ENCODE measurements around the gene DOCK10.

DOCK10 gene

DNA sequence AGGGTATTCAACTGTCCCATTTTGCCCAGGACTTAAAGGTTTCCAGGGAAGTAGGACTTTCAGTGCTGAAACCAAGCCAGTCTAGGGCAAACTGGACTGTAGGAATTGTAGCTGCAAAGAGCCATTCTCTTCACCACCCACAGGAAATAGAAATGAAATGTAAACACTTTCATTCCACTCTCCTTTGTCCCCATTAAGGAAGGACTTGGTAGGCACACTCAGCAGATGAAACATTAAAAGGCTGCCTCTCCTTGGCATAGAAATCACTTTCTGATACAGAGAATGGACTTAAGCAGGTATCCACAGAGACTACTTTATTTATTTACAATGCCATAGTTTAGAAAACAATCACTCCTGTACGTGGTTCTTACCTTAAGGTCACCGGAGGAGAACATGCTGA, 223.2 kb downstream of the DOCK10 start:
- DNase-seq (ENCODE audit: low read depth): no peak
- TF ChIP-seq, protein P1, sequence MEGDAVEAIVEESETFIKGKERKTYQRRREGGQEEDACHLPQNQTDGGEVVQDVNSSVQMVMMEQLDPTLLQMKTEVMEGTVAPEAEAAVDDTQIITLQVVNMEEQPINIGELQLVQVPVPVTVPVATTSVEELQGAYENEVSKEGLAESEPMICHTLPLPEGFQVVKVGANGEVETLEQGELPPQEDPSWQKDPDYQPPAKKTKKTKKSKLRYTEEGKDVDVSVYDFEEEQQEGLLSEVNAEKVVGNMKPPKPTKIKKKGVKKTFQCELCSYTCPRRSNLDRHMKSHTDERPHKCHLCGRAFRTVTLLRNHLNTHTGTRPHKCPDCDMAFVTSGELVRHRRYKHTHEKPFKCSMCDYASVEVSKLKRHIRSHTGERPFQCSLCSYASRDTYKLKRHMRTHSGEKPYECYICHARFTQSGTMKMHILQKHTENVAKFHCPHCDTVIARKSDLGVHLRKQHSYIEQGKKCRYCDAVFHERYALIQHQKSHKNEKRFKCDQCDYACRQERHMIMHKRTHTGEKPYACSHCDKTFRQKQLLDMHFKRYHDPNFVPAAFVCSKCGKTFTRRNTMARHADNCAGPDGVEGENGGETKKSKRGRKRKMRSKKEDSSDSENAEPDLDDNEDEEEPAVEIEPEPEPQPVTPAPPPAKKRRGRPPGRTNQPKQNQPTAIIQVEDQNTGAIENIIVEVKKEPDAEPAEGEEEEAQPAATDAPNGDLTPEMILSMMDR (IDR thresholded peaks at IDR 0.05; ENCODE audit: insufficient read depth, low read depth, low read length, missing control alignments): no peak
- H3K4me3 ChIP-seq (ENCODE audit: low read length): no peak overlapping the region

DNA sequence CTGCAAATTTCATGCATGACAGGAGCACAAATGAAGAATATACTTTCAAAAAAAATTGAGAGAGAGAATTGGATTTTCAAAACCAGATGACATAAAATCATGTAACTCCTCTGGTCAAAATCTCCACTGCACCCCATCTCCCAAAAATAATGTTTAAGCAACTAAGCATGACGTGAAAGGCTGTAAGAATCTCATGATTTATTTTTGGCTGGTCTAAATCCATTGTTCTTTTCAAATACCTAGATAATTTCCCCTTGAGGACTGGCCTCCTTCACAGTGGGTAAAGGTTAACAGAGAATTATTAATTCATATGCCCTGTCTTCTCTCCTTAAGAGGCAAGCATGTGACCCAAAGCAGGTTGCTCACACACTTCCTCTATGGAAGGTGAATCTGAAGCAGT, 224.6 kb downstream of the DOCK10 start:
- H3K4me3 ChIP-seq (ENCODE audit: low read length): no peak overlapping the region
- no peak for DNase-seq (ENCODE audit: low read depth)
- TF ChIP-seq, protein P1 (IDR thresholded peaks at IDR 0.05; ENCODE audit: insufficient read depth, low read depth, low read length, missing control alignments): no peak

DNA sequence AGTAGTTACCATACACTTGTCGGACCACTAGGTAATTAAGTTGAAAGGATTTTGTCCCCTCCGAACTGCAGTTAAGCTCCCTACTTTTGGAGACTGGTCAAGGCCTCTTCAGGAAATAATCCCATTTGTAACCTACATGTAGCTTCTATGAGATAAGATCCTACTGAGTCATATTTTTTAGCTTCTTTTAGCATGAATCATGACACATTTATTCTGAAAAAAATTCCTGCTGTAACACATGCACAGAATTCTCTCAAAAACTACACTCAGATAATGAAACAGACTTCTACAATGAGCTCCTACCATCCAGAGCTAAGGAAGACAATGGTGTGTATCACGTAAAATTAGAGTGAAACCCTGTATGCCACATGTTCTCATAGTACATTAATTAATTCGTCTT, 225.5 kb downstream of the DOCK10 start:
- no peak overlapping the region for H3K4me3 ChIP-seq (ENCODE audit: low read length)
- DNase-seq (ENCODE audit: low read depth): peak; percentile 68
- TF ChIP-seq, protein P1 (IDR thresholded peaks at IDR 0.05; ENCODE audit: insufficient read depth, low read depth, low read length, missing control alignments): no peak

DNA sequence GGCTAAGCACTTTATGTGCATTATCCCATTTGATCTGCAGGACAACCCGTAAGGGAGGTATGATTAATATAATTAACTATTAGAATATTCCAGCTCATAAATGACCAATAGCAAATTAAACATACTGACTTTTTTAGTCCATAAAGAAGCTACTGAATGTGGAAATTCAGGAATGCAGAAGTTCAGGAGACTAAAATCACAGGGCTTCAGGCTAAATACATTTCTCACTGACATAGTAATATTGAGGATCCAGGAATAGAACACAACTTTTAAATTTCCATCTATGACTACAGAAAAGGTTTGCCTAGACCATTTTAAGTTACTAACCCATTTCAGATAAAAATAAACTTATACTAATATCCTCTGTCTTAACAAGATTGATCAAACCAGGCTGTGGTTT, 228.7 kb downstream of the DOCK10 start:
- H3K4me3 ChIP-seq (ENCODE audit: low read length): no peak overlapping the region
- TF ChIP-seq, protein P1 (IDR thresholded peaks at IDR 0.05; ENCODE audit: insufficient read depth, low read depth, low read length, missing control alignments): no peak
- DNase-seq (ENCODE audit: low read depth): no peak

DNA sequence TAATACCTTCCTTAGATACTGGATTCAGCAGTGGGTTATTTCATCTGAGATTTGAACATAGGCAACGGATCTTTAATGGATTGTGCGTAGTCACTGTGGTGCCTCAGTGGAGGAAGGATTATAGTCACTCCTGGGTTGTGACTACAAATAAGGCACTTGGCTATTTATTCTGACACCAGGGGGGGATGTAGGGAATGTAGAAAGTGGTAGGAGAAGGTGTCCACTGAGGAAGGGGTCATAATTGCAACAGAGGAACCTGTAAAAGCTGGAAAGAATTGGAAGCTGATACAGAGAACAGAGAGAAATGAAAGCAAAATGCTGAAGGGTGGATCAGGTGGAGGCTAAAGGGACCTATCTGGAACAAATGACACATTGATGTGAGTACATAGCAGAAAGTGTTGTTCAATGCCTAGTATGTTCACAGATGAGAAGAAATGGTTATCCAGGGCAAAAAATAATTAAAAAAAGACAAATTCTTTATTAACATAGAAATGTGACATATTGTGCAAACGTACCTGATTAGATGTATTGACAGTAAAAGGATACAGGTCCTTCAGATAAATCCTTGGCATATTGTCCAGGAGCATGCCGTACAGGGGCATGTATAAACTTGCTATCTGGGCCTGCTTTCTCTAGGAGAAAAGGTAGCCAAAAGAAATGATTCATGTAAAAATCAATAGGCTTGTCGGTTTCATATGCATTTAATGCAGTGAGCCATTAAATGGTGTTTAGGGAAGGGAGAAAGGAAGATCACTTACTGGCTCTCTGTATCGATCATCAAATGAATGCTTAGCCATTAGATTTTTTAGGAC, 234.9 kb downstream of the DOCK10 start:
- TF ChIP-seq, protein P1 (IDR thresholded peaks at IDR 0.05; ENCODE audit: insufficient read depth, low read depth, low read length, missing control alignments): peak; percentile 33
- no peak overlapping the region for H3K4me3 ChIP-seq (ENCODE audit: low read length)
- peak; percentile 85 for DNase-seq (ENCODE audit: low read depth)

DNA sequence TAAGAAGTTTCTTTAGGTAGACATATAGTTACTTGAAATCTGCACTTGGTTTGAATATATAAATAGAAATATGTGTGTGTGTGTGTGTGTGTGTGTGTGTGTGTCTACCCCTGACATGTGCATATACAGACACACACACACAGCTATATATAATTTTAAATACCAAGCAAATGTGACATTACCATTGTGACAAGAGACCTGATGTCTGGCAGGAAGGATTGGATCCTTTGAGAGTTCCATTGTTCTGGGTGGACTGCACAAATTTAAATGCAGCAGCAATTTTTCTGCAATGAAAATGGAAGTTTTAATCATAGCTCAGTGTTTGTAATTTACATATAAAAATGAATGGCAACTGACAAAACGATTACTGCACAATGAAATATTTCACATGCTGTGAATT, 238.3 kb downstream of the DOCK10 start:
- no peak for DNase-seq (ENCODE audit: low read depth)
- no peak overlapping the region for H3K4me3 ChIP-seq (ENCODE audit: low read length)
- TF ChIP-seq, protein P1 (IDR thresholded peaks at IDR 0.05; ENCODE audit: insufficient read depth, low read depth, low read length, missing control alignments): no peak

DNA sequence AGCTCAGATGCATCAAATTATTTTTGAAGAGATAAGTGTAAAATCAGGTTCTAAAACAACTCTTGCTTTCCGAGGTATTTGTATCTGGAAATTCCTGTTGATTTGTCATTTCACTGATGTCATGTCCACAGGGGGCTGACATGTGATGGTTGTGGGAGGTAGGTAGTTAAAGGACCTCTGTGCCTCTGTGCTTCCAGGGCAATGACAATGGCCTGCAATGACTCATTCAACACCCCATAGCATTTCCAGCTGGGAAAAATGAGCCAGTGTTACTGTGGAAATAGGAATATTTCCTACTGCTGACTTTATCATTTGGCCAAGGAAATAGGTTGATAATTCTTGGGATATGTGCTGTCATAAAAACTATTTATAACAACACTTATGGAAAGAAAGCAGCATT, 239.9 kb downstream of the DOCK10 start:
- H3K4me3 ChIP-seq (ENCODE audit: low read length): no peak overlapping the region
- TF ChIP-seq, protein P1 (IDR thresholded peaks at IDR 0.05; ENCODE audit: insufficient read depth, low read depth, low read length, missing control alignments): no peak
- peak; percentile 12 for DNase-seq (ENCODE audit: low read depth)

Data from epithelial cell of esophagus (primary cell).